ENCODE data around the gene PCNT.

DNA sequence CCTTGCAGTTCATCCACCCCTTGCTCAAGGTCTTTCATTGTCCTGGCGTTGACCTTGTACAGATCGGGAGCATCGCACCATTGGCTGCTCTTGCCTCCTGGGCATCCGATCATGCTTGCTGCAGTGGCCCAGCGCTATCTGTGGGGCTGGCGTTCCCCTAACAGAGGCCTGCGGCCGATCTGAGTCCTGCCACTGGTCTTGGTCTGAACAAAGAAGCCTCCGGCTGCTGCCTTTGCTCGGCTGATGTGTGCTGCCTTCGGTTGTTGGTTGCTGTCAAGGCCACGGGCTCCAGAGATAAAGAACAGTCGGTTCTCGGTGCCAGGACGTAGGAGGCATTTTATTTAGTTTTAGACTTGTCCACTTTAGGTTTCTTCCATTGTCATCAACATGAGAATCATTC is 39.0 kb downstream of the PCNT start:
- TF ChIP-seq, protein P1, sequence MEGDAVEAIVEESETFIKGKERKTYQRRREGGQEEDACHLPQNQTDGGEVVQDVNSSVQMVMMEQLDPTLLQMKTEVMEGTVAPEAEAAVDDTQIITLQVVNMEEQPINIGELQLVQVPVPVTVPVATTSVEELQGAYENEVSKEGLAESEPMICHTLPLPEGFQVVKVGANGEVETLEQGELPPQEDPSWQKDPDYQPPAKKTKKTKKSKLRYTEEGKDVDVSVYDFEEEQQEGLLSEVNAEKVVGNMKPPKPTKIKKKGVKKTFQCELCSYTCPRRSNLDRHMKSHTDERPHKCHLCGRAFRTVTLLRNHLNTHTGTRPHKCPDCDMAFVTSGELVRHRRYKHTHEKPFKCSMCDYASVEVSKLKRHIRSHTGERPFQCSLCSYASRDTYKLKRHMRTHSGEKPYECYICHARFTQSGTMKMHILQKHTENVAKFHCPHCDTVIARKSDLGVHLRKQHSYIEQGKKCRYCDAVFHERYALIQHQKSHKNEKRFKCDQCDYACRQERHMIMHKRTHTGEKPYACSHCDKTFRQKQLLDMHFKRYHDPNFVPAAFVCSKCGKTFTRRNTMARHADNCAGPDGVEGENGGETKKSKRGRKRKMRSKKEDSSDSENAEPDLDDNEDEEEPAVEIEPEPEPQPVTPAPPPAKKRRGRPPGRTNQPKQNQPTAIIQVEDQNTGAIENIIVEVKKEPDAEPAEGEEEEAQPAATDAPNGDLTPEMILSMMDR (conservative IDR thresholded peaks at IDR 0.05; ENCODE audit: low read depth, low read length) = no peak
- TF ChIP-seq POLR2A (IDR thresholded peaks at IDR 0.05; ENCODE audit: low read depth, low read length) (no peak), MXI1 (IDR thresholded peaks at IDR 0.05; ENCODE audit: borderline replicate concordance, low read depth, low read length) (no peak), RCOR1 (IDR thresholded peaks at IDR 0.05; ENCODE audit: insufficient replicate concordance, low read length) (no peak), RAD21 (IDR thresholded peaks at IDR 0.05; ENCODE audit: low read length) (no peak), RFX5 (IDR thresholded peaks at IDR 0.05; ENCODE audit: low read depth, low read length) (no peak), MAZ (IDR thresholded peaks at IDR 0.05; ENCODE audit: borderline replicate concordance, low read depth, low read length) (no peak), BHLHE40 (IDR thresholded peaks at IDR 0.05; ENCODE audit: low read depth, low read length) (no peak), FOS (IDR thresholded peaks at IDR 0.05; ENCODE audit: low read depth, low read length) (no peak)
- TF ChIP-seq, protein P2, sequence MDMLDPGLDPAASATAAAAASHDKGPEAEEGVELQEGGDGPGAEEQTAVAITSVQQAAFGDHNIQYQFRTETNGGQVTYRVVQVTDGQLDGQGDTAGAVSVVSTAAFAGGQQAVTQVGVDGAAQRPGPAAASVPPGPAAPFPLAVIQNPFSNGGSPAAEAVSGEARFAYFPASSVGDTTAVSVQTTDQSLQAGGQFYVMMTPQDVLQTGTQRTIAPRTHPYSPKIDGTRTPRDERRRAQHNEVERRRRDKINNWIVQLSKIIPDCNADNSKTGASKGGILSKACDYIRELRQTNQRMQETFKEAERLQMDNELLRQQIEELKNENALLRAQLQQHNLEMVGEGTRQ (IDR thresholded peaks at IDR 0.05; ENCODE audit: low read depth, low read length) = no peak
